ENCODE measurements around the gene GADD45B. TPM values are rescaled to one million over a fixed set of nuclear protein-coding genes. Genes with fewer than 3 reads are reported as not detected.

Gene GADD45B
- total RNA-seq, 1 experiment from 2014 or later = 16.2 TPM

GRCh38 chr19:2500156-2500555, 24.2 kb downstream of the GADD45B start:
- Histone ChIP-seq H2BK5ac (ENCODE audit: insufficient read length, low read length) (no peak overlapping the region), H2BK15ac (ENCODE audit: low read depth, low read length) (no peak overlapping the region), H3K27ac (ENCODE audit: insufficient read length, low read depth, low read length) (no peak overlapping the region), H2AFZ (ENCODE audit: low read length) (no peak overlapping the region), H3K23me2 (ENCODE audit: insufficient read length, low read depth, low read length, poor library complexity, severe bottlenecking) (no peaks in the 10 kb centered on the region), H3K79me1 (ENCODE audit: insufficient read depth, low read depth, low read length, poor library complexity, severe bottlenecking) (no peaks in the 10 kb centered on the region), H2BK12ac (ENCODE audit: insufficient read length, low read depth, low read length) (no peak overlapping the region), H3K4me2 (ENCODE audit: insufficient read depth, insufficient read length, low read length) (no peak overlapping the region), H3K79me2 (ENCODE audit: insufficient read depth, low read length) (no peaks in the 10 kb centered on the region), H3T11ph (ENCODE audit: low read length) (no peak overlapping the region), H3K56ac (ENCODE audit: insufficient read length, low read depth, low read length) (no peak overlapping the region), H2BK120ac (ENCODE audit: low read depth, low read length, poor library complexity, severe bottlenecking) (no peak overlapping the region), H3K4me1 (ENCODE audit: insufficient read depth, low read length) (peaks cover 2% of the 10 kb centered on the region), H3K9me3 (ENCODE audit: control insufficient read depth, low read depth, low read length) (no peaks in the 10 kb centered on the region), H3K9ac (ENCODE audit: extremely low read depth, insufficient read length, low read length) (no peak overlapping the region), H3K4ac (ENCODE audit: low read depth, low read length) (no peak overlapping the region), H4K5ac (ENCODE audit: insufficient read length, low read depth, low read length) (no peak overlapping the region), H3K18ac (ENCODE audit: insufficient read length, low read depth, low read length) (no peak overlapping the region), H2BK20ac (ENCODE audit: low read depth, low read length, poor library complexity, severe bottlenecking) (no peak overlapping the region), H3K27me3 (ENCODE audit: insufficient read depth, low read length) (no peaks in the 10 kb centered on the region), H3K14ac (ENCODE audit: insufficient read depth, low read length) (no peak overlapping the region), H4K8ac (replicated peaks; ENCODE audit: insufficient read length, low read depth, low read length) (no peak overlapping the region), H4K20me1 (ENCODE audit: control insufficient read depth, insufficient read depth, insufficient read length) (no peaks in the 10 kb centered on the region), H4K91ac (ENCODE audit: insufficient read length, low read depth, low read length) (no peak overlapping the region), H3K23ac (ENCODE audit: insufficient read length, low read depth, low read length) (no peak overlapping the region), H2AK5ac (ENCODE audit: insufficient read length, low read length) (no peak overlapping the region)
- no peak for DNase-seq
- Mint-ChIP-seq H3K4me3 (no peak overlapping the region), H3K27ac (0 out of 7 replicates have a peak overlapping the region, but pooled peaks of 1 of the 3 experiments have one; percentile 0), H3K4me1 (peaks cover 19 to 25% of the 10 kb centered on the region in 2 experiments), H3K9me3 (no peaks in the 10 kb centered on the region; a peak in 1 of 5 replicates), H3K27me3 (ENCODE audit: low read depth) (peaks cover 15% of the 10 kb centered on the region), H3K36me3 (ENCODE audit: insufficient read depth in 1 of 3, low read depth in 3 of 3) (no peaks in the 10 kb centered on the region)
- no peak for TF ChIP-seq CTCF (conservative IDR thresholded peaks at IDR 0.05)
- no CpG with 5 or more reads among the region's 13 CpGs for WGBS (ENCODE audit: extremely low coverage, insufficient read length, low lambda C conversion rate)

All from H9 (cell line).